ENCODE results near the gene WIPF3.
"Not testable (repeated sequence)": the region's sequence is repeated elsewhere in the genome, so short reads cannot be mapped to it uniquely, and the experiment has no call there.

The WIPF3 gene

DNA sequence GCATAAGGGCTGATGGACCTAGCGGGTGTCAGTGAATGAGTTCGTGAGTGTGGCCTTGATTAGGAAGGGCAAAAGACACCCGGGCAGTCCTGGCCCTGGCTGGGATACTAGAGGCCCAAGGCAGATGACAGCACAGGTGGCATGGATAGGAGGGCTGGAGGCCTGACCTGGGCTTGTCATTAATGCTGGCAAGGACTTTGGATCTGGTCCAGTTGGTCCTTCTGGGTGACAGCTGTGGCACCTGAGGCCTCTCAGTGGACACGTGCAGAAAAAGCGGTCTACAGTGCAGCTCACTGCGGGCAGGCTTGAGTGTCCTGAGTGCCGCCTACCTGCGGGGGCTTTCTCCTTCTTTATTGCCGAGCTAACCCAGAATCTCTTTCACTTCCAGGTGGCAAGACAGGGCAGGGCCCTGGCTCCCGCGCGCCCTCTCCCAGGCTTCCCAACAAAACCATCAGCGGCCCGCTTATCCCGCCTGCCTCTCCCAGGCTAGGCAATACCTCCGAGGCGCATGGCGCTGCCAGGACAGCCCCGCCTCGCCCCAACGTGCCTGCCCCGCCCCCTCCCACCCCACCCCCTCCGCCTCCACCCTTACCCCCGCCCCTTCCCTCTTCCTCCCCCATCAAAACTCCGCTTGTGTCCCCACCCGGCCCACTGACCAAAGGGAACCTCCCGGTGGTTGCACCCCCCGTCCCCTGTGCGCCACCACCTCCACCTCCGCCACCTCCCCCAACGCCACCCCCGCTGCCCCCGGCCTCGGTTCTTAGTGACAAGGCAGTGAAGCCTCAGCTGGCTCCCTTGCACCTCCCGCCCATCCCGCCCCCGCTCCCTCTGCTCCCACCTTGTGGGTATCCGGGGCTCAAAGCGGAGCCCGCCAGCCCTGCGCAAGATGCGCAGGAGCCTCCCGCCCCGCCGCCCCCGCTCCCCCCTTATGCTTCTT is 77.4 kb downstream of the WIPF3 start:
- no peak for DNase-seq

DNA sequence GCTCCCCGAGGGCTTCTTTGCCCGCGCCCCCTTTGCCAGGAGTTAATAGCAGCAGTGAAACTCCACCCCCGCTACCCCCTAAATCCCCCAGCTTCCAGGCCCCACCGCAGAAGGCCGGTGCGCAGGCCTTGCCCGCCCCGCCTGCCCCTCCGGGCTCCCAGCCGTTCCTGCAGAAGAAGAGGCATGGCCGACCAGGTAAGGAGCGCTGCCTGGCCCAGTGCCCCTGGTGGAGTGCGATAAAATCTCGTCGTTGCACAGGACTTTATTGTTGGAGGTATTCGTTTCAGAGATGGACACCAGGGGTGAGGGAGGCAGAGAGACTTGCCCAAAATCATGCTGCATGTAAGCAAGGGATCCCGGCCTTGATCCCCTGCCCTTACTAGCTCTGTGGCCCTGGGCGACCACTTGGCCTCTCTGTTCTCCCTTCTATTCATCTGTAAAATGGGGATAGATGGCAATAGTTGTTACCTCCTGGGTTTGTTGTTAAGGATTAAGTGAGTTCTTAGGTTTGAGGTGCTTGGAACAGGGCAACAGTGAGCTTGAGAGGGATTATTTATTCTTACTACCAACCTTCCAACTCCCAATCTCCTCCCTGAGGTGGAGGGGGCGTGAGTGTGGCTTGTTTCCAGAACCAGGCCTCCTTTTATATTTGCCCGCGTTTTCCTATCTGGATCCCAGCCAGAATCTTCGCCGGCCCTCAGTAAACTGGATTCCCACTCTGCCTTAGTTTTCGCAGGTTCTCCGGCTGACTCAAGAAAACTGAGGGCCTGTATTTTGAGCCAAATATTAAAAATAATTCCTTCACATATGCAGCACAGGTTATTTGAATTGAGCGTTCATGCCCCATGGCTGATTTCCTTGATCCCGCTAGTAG is 78.3 kb downstream of the WIPF3 start:
- peak; percentile 25 for DNase-seq

DNA sequence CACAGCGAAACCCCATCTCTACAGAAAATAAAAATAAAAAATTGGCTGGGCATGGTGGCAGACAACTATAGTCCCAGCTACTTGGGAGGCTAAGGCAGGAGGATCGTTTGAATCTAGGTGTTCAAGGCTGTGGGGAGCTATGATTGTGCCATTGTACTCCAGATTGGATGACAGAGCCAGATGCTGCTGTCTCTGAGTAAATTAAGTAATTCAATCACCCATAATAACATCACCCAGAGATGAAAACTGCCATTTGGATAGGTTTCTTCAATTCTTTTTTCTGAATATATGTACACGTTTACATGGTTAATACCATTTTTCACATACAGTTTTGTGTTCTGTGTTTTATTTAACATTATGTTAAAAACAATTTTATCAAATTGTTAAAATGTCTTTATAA is 79.3 kb downstream of the WIPF3 start:
- DNase-seq: no peak

DNA sequence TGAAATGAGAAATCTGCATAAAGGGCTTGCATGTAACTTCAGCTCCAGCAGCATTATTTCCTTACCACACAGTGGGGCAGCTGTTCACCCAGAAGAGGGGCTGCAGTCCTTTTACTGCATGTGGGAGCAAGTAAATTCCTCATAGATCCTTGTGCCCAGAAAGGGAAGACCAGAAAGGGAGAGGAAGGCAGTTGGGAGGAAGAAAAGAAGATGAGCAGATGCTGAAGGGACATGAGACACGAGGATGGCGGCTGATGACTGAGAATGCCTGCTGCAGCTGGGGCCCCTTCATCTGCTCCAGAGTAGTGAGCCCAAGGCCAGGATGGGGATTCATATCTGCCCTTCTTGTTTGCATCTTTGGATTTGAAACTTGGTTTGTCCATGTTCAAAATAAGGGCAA is 80.5 kb downstream of the WIPF3 start:
- no peak for DNase-seq

GRCh38 chr7:29888006-29888405 is 81.7 kb downstream of the WIPF3 start:
- DNase-seq: no peak

DNA sequence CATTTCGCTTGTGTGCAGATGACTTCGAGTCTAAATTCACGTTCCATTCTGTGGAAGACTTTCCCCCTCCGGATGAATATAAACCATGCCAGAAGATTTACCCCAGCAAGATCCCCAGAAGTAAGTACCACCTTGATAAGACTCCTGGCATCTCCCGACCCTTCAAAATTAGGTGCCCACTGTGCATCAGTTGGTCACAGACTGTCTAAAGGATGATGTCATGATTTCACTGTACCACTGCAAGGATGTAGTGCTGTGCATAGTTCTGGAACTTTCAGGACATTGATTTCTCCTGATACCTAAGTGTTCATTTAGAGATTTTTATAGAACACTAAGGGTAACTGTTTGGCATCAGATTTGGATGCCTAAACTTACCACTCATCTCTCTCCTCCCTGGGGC is 83.0 kb downstream of the WIPF3 start:
- DNase-seq: no peak

DNA sequence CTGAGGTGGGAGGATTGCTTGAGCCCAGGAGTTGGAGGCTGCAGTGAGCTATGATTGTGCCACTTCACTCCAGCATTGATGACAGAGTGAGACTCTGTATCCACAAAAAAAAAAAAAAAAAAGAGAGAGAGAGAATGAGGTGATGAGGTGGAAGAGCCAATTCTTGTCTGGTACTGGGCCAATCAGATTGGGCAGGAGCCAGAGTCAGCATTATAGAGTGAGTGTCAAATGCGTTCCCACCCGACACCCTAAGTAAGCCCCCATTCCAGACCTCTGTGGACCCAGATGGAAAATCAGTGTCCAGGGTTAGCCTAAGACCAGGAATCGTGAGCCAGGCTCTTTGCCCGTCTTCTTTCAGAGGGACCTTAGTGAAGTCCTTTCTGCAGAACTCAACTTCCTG is 83.9 kb downstream of the WIPF3 start:
- no peak for DNase-seq

DNA sequence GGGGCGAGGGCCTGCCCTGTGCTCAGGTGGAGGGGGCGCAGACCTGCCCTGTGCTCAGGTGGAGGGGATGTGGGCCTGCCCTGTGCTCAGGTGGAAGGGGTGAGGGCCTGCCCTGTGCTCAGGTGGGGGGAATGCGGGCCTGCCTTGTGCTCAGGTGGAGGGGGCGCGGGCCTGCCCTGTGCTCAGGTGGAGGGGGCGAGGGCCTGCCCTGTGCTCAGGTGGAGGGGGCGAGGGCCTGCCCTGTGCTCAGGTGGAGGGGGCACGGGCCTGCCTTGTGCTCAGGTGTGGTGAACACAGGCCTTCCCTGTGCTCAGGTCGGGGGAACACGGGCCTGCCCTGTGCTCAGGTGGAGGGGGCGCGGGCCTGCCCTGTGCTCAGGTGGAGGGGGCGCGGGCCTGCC is 84.5 kb downstream of the WIPF3 start:
- not testable (repeated sequence) for DNase-seq

DNA sequence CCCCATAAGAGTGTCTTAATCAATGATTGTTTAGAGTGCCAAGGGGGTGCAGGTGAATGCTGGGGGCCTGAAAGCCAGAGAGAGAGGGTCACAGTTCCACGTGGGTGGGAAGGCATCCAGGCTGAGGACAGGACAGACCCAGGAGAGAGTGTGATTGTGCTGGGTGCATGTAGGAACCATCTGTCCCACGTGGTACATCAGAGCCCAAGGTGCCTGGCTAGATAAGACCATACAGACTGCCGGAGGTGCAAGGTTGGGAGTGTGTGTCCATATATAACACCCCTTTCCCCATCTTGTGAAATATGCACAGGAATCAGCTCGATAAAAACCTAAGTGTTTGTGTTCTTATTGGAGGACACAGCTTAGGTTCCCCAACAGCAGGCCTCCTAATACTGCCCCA is 85.5 kb downstream of the WIPF3 start:
- no peak for DNase-seq

DNA sequence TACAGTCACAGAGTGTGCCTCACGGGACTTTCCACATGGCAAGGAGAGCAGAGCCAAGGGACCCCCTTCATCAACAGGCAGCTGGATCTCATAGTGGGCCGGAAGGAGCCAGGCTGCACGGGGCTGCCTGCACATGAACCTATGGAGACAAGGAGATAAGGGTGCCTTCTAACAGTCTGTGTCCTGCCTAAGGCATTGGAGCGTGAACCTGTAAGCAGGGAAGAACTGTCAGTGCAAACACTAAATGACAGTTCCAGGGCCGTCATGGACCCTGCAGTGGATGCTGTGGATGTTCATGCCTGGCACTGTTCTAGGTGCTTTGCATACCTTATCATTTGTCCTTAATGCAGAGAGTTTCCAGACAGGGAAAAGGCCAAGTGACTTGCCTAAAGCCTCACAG is 85.9 kb downstream of the WIPF3 start:
- DNase-seq: peak; percentile 15

DNA sequence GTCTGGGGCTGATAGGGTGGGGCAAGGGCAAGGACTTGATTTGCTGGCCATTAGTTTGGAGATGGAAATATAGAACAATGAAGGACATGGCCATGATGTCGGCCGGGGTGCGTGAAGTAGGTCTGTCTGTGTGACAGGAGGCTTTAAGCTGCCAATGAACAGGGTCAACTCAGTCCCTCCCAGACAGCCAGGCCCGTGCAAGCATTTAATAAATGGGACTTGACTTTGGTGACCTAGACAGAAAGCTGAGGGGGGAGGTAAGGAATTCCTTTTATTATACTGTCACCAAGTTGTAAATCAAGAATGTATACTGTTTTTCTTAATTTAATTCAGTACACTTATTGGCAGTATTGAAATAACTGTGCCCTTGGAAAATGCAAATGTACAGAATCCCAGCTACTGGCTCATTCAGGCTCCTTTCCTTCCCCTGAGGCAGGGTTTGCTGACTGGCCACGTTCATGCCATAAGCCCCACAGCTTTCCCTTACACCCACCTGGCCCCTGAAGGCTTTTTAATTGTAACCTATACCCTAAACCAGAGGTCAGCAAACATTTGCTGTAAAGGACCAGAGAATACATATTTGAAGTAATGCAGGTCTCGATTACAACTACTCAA is 87.2 kb downstream of the WIPF3 start:
- peak; percentile 12 for DNase-seq

DNA sequence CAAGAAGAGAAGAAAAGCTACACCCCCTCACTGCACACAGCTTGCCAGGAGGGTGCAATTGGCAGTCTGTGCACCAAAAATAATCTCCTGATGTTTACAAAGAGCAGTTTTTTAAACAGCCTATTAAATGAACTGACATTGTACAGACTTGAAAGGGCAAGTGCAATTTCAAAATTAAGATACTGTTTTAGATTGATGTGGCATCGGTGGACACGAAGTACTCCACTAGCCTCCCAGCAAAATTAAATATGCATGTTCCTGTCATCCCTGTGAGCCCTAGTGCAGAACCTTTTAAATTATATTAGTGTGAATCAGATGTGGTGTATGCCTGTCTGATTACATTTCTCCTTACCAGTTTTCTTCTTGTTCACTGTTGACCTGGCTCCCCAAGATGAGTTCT is 87.9 kb downstream of the WIPF3 start:
- DNase-seq: no peak

DNA sequence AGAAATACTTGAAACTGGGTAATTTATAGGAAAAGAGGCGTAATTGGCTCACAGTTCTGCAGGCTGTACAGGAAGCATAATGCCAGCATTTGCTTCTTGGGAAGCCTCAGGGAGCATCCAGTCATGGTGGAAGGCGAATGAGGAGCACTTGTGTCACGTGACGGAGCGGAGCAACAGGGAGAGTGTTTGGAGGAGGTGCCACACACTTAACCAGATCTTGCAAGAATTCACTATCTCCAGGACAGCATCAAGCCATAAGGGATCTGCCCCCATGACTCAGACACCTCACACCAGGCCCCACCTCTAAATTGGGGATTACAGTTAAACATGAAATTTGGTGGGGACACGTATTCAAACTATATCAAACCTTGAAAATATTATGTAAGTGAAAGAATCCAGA is 89.3 kb downstream of the WIPF3 start:
- no peak for DNase-seq

- DNase-seq: no peak
Measured at GRCh38 chr7:29896685-29897411, 90.5 kb downstream of the WIPF3 start.

DNA sequence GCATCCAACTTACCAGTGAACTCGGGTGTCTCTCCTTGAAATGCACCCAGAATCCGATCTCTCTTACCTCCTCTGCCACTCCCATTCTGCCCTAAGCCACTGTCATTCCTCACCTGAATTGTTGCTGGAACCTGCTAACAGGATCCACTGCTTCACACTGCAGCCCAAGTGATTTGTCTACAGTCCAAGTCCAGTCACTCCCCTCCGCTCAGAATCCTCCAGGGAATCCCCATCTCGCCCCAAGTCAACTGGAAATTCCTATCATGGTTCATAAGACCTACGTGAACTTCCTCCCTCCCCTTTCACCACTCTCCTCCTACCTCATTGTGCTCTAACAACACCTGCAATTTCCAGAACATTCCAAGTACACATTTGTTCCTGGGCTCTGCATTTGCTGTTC is 92.0 kb downstream of the WIPF3 start:
- DNase-seq: no peak

GRCh38 chr7:29900745-29901144 is 94.4 kb downstream of the WIPF3 start:
- DNase-seq: no peak

DNA sequence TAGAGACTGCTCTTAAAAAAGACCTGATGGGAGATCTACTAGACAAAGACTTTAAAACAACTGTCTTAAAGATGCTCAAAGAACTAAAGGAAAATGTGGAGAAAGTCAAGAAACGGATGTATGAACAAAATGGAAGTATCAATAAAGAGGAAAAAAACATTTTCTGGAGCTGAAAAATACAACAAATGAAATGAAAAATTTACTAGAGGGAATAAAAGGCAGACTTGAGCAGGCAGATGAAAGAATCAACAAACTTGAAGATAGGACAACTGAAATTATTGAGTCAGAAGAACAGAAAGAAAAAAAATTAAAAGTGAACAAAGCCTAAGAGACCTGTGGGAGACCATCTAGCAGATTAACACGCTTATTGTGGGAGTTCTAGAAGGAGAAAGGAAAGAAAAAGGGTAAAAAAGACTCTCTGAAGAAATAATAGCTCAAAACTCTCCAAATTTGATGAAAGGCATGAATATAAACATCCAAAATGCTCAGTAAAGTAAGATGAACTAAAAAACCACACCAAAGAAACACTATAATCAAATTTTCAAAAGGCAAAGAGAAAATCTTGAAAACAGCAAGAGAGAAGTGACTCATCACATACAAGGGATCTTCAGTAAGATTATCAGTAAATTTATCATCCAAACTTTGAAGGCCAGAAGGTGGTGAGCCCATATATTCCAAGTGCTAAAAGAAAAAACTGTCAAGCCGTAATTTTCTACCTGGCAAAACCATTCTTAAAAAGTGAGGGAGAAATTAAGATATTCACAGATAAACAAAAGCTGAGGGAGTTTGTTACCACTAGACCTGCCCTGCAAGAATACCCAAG is 100.1 kb downstream of the WIPF3 start:
- DNase-seq: no peak

- no peak for DNase-seq
Measured at GRCh38 chr7:29914180-29914579, 107.9 kb downstream of the WIPF3 start.

GRCh38 chr7:29915481-29916215 is 109.3 kb downstream of the WIPF3 start:
- DNase-seq: no peak

- DNase-seq: no peak
Measured at GRCh38 chr7:29917641-29918040, 111.3 kb downstream of the WIPF3 start.

DNA sequence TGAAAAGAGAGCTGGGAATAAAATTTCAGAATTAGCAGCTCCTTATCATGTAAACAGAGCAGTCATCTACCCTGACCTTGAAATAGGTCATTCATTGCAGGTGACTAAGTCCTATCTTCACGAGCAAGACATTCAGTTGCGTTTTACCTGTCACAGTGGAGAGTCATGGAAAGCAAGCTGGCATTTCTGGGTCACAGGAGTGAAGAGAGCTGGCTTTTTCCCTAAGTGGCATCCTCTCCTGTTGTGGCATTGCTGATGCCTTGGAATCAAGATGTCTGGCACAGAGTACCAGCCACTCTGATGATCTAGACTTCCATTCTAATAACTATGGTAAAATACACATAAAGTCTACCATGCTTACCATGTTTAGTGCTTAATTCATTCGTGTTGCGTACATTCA is 112.5 kb downstream of the WIPF3 start:
- no peak for DNase-seq

Data from NCI-H526 treated with DMSO at 0.1 percent for 48 hours (cell line).